HEK293T (cell line): ENCODE measurements around the gene DACH1.

Experiments
- CTCF ChIA-PET: fragments of 350-600 bp; formaldehyde crosslinking; extraction: SDS; loops from one replicate; lab custom pipeline; 2021; ENCODE audit warnings: antibody characterized with exemption, inconsistent platforms; lab: Yijun Ruan, JAX
- POLR2A ChIA-PET: fragments of 350-600 bp; formaldehyde crosslinking; extraction: SDS; loops from one replicate; lab custom pipeline; 2020; ENCODE audit warnings: antibody characterized with exemption, inconsistent platforms; lab: Yijun Ruan, JAX
- DNase-seq: peaks from one replicate; pipeline ENCODE4 v3.0.0; 2012; ENCODE audit warnings: mixed read lengths; ENCODE audit errors: extremely low spot score
- ARNT ChIP-seq: fragments of 450-650 bp; IDR thresholded peaks from 2 replicates; pipeline ENCODE4 v1.6.1; 2017; ENCODE audit warnings: mild to moderate bottlenecking
- BHLHE40 ChIP-seq: fragments of 450-650 bp; IDR thresholded peaks from 2 replicates; pipeline ENCODE4 v1.6.1; 2016; ENCODE audit warnings: mild to moderate bottlenecking, moderate library complexity, borderline replicate concordance
- CTBP1 ChIP-seq: fragments of 450-650 bp; IDR thresholded peaks from 2 replicates; pipeline ENCODE4 v1.6.1; 2016; ENCODE audit warnings: borderline replicate concordance
- ELF4 ChIP-seq: fragments of 450-650 bp; IDR thresholded peaks from 2 replicates; pipeline ENCODE4 v1.6.1; 2017; ENCODE audit warnings: antibody characterized with exemption
- FOXA1 ChIP-seq: fragments of 450-650 bp; IDR thresholded peaks from 2 replicates; pipeline ENCODE4 v1.6.1; 2016; ENCODE audit warnings: mild to moderate bottlenecking
- FOXK2 ChIP-seq: fragments of 450-650 bp; IDR thresholded peaks from 2 replicates; pipeline ENCODE4 v1.6.1; 2016; ENCODE audit warnings: mild to moderate bottlenecking
- FOXM1 ChIP-seq: fragments of 450-650 bp; IDR thresholded peaks from 2 replicates; pipeline ENCODE4 v1.6.1; 2017; ENCODE audit warnings: mild to moderate bottlenecking, borderline replicate concordance
- HDGF ChIP-seq: fragments of 450-650 bp; IDR thresholded peaks from 2 replicates; pipeline ENCODE4 v1.6.1; 2017; ENCODE audit warnings: antibody characterized with exemption, borderline replicate concordance
- L3MBTL2 ChIP-seq: fragments of 450-650 bp; conservative IDR thresholded peaks from 2 replicates; pipeline ENCODE4 v1.6.1; 2016; ENCODE audit warnings: mild to moderate bottlenecking
- LEF1 ChIP-seq: fragments of 450-650 bp; IDR thresholded peaks from 2 replicates; pipeline ENCODE4 v1.6.1; 2017; ENCODE audit warnings: mild to moderate bottlenecking, borderline replicate concordance
- NFRKB ChIP-seq: fragments of 450-650 bp; IDR thresholded peaks from 2 replicates; pipeline ENCODE4 v1.6.1; 2016; ENCODE audit warnings: mild to moderate bottlenecking, moderate library complexity
- SP1 ChIP-seq: fragments of 450-650 bp; IDR thresholded peaks from 2 replicates; pipeline ENCODE4 v1.6.1; 2017
- SUZ12 ChIP-seq: fragments of 450-650 bp; IDR thresholded peaks from 2 replicates; pipeline ENCODE4 v1.6.1; 2016; ENCODE audit warnings: mild to moderate bottlenecking
- TARDBP ChIP-seq: fragments of 450-650 bp; IDR thresholded peaks from 2 replicates; pipeline ENCODE4 v1.6.1; 2016
- ZNF384 ChIP-seq: fragments of 450-650 bp; IDR thresholded peaks from 2 replicates; pipeline ENCODE4 v1.6.1; 2016
- TF ChIP-seq, protein P1 (sequence below): fragments of 450-650 bp; IDR thresholded peaks from 2 replicates; pipeline ENCODE4 v1.6.1; 2016

DACH1 gene

DNA sequence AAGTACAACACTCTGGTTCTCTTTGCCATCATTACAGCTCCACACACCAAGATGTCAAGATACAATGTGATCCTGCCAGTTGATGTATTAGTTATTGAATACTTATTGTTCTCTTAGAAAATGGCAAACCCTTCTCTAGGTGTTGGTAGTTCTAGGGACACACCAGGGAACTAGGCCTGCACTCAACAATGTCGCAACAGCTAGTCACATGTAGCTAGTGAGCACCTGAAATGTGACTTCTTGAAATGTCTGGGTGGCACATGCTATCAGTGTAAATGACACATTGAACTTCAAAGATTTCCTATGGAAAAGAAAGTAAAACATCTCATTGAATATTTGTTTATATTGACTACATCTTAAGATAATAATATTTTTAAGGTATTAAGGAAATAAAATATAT, 49.7 kb downstream of the DACH1 start:
- DNase-seq: no peak
- no peak for TF ChIP-seq LEF1
- ChIA-PET CTCF (no interaction called here), POLR2A (no interaction called here)

DNA sequence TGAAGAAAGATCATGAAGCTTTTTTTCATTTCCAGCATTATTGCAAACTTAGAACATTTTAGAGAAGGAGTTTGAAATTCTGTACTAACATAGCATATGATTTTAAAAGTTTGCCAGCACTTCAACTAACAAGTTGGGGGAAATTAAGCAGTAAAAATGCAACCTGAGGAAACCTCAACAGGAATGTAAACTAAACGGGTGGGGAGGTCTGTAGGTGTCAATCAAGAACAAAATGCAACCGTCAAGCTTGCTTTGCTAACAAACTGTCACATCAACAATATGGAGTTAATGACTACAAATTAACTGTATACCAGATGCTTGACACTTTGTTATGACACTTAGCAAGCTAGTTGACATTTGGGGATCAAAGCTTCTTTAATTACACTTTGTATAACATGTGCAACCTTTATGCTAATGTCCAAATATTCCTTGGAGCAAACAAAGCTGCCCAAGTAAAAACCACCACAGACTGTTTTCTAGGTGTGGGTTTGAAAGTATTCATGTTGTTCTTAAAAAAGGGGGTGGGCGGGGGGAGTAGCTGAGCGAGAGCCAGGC, 52.1 kb downstream of the DACH1 start:
- no peak for DNase-seq
- POLR2A ChIA-PET: interaction anchor here (1.0 kb wide), 1 partner anchor 53 kb away, joined by 3 read pairs; the partner anchor contains the start of gene DACH1
- TF ChIP-seq, protein P1, sequence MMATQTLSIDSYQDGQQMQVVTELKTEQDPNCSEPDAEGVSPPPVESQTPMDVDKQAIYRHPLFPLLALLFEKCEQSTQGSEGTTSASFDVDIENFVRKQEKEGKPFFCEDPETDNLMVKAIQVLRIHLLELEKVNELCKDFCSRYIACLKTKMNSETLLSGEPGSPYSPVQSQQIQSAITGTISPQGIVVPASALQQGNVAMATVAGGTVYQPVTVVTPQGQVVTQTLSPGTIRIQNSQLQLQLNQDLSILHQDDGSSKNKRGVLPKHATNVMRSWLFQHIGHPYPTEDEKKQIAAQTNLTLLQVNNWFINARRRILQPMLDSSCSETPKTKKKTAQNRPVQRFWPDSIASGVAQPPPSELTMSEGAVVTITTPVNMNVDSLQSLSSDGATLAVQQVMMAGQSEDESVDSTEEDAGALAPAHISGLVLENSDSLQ: peak; percentile 92
- no peak for TF ChIP-seq BHLHE40
- CTCF ChIA-PET: no interaction called here

DNA sequence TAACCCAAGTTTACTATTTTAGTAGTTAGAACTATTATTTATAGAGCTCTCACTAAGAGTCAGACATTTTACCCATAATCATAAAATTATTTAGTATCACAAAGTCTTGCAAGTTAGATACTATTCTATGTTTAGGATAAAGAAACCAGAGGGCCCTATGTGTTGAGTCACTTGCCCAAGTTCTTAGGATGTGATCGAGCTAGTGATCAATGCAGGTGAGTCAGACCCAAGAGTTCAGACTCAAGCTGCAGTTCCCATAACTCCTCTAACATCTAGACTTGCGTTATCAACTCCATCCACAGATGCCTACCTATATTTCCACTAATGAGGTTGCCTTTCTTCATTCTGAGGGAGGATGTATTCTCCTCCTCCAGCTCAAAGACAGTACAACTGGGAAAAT, 53.8 kb downstream of the DACH1 start:
- no peak for TF ChIP-seq ELF4
- TF ChIP-seq SUZ12: no peak
- CTCF ChIA-PET: no interaction called here
- POLR2A ChIA-PET: no interaction called here
- no peak for DNase-seq

DNA sequence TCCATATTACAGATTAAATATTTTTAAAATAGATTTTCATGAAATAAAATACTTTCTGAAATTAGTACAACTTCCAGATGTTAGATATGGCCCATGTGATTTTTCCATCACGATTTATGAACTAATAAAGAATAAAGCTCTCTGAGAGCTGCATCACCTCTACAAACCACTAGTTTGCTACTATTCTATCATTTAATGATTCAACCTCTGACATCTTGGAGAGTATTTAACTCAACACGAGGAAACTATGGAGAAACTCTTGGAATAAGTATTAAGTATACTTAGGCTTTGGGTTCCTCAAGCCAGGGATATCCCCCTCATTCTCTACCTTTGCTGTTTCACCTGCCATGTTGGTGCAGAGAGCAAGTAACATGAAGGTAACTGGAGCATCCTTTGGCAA, 55.7 kb downstream of the DACH1 start:
- DNase-seq: no peak
- ChIA-PET CTCF (interaction anchor here (0.9 to 1.4 kb wide), 3 partner anchors 10 to 17 kb away, joined by 3 to 5 read pairs (median 5); no protein-coding TSS in a partner anchor), POLR2A (no interaction called here)
- TF ChIP-seq ARNT: no peak
- no peak for TF ChIP-seq TARDBP
- TF ChIP-seq NFRKB: no peak
- no peak for TF ChIP-seq ELF4
- no peak for TF ChIP-seq FOXM1
- no peak for TF ChIP-seq CTBP1
- TF ChIP-seq, protein P1: no peak
- no peak for TF ChIP-seq LEF1
- no peak for TF ChIP-seq ZNF384
- no peak for TF ChIP-seq SUZ12
- no peak for TF ChIP-seq BHLHE40
- TF ChIP-seq SP1: no peak
- no peak for TF ChIP-seq FOXK2
- no peak for TF ChIP-seq L3MBTL2
- TF ChIP-seq HDGF: no peak
- no peak for TF ChIP-seq FOXA1

DNA sequence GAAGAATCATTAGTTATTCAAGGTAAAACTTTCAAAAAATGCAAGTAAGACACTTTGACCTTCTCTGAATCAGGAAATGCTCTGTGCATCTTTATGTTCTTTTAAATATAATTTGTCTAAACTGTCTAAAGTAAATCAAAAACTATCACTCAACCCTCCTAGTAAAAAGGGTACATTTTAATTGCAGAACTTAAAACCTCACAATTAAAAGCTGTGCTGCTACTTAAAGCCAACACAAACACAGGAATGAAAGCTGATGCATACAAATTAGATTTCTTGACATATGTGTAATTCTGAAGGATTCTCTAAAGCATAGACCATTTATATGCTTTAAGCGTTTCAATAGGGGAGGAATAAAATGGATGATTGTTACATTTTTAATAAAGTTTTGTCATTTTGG, 58.3 kb downstream of the DACH1 start:
- CTCF ChIA-PET: no interaction called here
- POLR2A ChIA-PET: no interaction called here
- TF ChIP-seq ARNT (no peak), LEF1 (no peak), FOXM1 (no peak), TARDBP (no peak), L3MBTL2 (no peak), HDGF (no peak), BHLHE40 (no peak), SUZ12 (no peak)
- TF ChIP-seq, protein P1: 0 out of 2 replicates have a peak, but pooled peaks have one; percentile 55
- no peak for DNase-seq

DNA sequence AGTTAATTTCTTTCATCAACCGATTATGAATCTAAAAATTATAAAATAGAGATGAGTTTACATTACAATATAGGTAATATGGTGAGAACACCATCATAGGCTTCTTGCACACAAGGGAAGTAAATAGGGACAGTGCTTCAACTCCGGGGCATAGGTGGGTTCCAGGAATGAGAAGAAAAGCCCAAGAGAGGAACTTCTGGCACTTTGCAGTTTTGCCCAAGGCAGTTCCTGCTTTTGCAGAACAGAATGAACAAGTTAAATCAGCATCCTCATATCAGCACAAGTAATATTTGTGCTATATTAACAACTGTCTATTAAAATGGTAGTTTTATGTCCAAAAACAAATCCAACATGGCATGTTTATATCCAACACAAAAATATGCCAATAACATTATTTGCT, 60.1 kb downstream of the DACH1 start:
- ChIA-PET CTCF (no interaction called here), POLR2A (no interaction called here)
- TF ChIP-seq HDGF: no peak
- TF ChIP-seq CTBP1: no peak
- TF ChIP-seq FOXK2: no peak
- TF ChIP-seq ARNT: no peak
- TF ChIP-seq LEF1: no peak
- no peak for DNase-seq

DNA sequence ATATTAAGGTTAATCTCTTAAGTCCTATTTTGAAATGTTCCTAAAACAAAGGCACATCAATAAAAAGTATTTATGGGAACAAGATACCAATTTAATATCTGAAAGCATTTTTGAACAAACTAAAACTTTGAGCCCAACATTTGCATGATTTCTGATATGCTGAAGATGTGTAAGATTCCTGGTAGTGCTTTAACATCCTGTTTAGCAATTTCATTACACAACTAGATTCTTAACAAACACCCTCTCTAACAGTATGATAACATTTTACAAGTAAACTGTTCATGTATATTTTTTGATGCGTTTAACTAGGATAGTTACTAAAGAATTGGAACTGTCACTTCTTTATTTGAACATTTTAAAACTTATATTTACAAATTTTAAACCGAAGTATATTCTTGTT, 63.9 kb downstream of the DACH1 start:
- ChIA-PET POLR2A (no interaction called here), CTCF (no interaction called here)

More for the DNA sequence above, 63.9 kb downstream of the DACH1 start:
- no peak for DNase-seq
- TF ChIP-seq HDGF (no peak), NFRKB (no peak), FOXK2 (no peak), FOXM1 (no peak), TARDBP (no peak), SUZ12 (no peak), L3MBTL2 (no peak), ARNT (no peak), LEF1 (no peak)
- TF ChIP-seq, protein P1: no peak
